Measurements from ENCODE around the gene PANK4. TPM values are rescaled to one million over a fixed set of nuclear protein-coding genes. Genes with fewer than 3 reads are reported as not detected.

The PANK4 gene
- total and polyA plus RNA-seq, 4 donors = 6.2 to 26.8 (median 12.6) TPM

DNA sequence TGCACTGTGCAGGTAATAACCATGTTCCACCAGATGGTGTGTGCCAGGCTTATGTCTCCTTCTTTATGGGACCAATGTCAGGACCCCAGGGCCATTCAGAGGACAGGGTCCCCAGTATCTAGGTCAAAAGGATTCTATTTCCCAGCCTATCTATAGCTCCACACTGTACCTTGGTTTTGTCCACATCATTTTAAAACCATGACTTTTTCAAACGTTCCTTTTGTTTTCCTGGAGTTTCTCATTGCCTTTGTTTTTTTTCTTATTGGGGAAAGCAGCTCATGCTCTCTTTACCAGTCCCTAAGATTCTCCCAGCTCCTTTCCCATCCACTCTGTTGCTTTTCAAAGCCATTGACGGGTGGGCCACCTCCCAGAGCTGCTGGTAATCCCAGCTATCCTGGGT is 37.7 kb downstream of the PANK4 start:
- WGBS = 89% methylated on average over 2 of the region's 2 CpGs
- no peak for DNase-seq (ENCODE audit: low spot score)
- Histone ChIP-seq H3K4me1 (ENCODE audit: control insufficient read depth in 4 of 4, insufficient read depth in 4 of 4, low read length in 3 of 4) (peaks cover 0 to under 1% (median under 1%) of the 10 kb centered on the region in 4 donors), H3K27me3 (ENCODE audit: control insufficient read depth in 4 of 4, insufficient read depth in 4 of 4, low read length in 3 of 4) (no peaks in the 10 kb centered on the region), H3K9ac (ENCODE audit: low read depth in 1 of 2, low read length in 2 of 2) (no peak overlapping the region), H3K9me3 (ENCODE audit: control insufficient read depth in 4 of 4, low read length in 3 of 4) (peaks cover 0 to 9% (median 1%) of the 10 kb centered on the region in 4 donors), H3K36me3 (ENCODE audit: control insufficient read depth in 4 of 4, insufficient read depth in 3 of 4, low read depth in 1 of 4, low read length in 3 of 4) (no peaks in the 10 kb centered on the region), H3K27ac (ENCODE audit: low read depth in 1 of 2, low read length in 2 of 2) (no peak overlapping the region), H3K4me3 (ENCODE audit: low read depth in 1 of 3, low read length in 3 of 3) (no peak overlapping the region)
- no peak for TF ChIP-seq FOXA2 (IDR thresholded peaks at IDR 0.05)
- no peak for TF ChIP-seq FOXA1 (IDR thresholded peaks at IDR 0.05)
- TF ChIP-seq, protein P1, sequence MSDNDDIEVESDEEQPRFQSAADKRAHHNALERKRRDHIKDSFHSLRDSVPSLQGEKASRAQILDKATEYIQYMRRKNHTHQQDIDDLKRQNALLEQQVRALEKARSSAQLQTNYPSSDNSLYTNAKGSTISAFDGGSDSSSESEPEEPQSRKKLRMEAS (IDR thresholded peaks at IDR 0.05) = no peak
- TF ChIP-seq TAF1 (conservative IDR thresholded peaks at IDR 0.05) = no peak
- no peak for TF ChIP-seq YY1 (IDR thresholded peaks at IDR 0.05)
- TF ChIP-seq RXRA (IDR thresholded peaks at IDR 0.05) = no peak
- TF ChIP-seq, protein P2, sequence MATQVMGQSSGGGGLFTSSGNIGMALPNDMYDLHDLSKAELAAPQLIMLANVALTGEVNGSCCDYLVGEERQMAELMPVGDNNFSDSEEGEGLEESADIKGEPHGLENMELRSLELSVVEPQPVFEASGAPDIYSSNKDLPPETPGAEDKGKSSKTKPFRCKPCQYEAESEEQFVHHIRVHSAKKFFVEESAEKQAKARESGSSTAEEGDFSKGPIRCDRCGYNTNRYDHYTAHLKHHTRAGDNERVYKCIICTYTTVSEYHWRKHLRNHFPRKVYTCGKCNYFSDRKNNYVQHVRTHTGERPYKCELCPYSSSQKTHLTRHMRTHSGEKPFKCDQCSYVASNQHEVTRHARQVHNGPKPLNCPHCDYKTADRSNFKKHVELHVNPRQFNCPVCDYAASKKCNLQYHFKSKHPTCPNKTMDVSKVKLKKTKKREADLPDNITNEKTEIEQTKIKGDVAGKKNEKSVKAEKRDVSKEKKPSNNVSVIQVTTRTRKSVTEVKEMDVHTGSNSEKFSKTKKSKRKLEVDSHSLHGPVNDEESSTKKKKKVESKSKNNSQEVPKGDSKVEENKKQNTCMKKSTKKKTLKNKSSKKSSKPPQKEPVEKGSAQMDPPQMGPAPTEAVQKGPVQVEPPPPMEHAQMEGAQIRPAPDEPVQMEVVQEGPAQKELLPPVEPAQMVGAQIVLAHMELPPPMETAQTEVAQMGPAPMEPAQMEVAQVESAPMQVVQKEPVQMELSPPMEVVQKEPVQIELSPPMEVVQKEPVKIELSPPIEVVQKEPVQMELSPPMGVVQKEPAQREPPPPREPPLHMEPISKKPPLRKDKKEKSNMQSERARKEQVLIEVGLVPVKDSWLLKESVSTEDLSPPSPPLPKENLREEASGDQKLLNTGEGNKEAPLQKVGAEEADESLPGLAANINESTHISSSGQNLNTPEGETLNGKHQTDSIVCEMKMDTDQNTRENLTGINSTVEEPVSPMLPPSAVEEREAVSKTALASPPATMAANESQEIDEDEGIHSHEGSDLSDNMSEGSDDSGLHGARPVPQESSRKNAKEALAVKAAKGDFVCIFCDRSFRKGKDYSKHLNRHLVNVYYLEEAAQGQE (IDR thresholded peaks at IDR 0.05) = no peak
- no peak for TF ChIP-seq HNF4A (conservative IDR thresholded peaks at IDR 0.05)
- TF ChIP-seq NR2F2 (IDR thresholded peaks at IDR 0.05) = no peak
- TF ChIP-seq, protein P3, sequence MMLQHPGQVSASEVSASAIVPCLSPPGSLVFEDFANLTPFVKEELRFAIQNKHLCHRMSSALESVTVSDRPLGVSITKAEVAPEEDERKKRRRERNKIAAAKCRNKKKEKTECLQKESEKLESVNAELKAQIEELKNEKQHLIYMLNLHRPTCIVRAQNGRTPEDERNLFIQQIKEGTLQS (IDR thresholded peaks at IDR 0.05) = no peak
- no peak for TF ChIP-seq EGR1 (IDR thresholded peaks at IDR 0.05; ENCODE audit: low read depth in 2 of 2)
- TF ChIP-seq HNF4G (IDR thresholded peaks at IDR 0.05) = no peak
- no peak for TF ChIP-seq JUND (IDR thresholded peaks at IDR 0.05)
- no peak for TF ChIP-seq GABPA (IDR thresholded peaks at IDR 0.05 in 1 of 2, conservative IDR thresholded peaks at IDR 0.05 in 1 of 2)
- TF ChIP-seq, protein P4, sequence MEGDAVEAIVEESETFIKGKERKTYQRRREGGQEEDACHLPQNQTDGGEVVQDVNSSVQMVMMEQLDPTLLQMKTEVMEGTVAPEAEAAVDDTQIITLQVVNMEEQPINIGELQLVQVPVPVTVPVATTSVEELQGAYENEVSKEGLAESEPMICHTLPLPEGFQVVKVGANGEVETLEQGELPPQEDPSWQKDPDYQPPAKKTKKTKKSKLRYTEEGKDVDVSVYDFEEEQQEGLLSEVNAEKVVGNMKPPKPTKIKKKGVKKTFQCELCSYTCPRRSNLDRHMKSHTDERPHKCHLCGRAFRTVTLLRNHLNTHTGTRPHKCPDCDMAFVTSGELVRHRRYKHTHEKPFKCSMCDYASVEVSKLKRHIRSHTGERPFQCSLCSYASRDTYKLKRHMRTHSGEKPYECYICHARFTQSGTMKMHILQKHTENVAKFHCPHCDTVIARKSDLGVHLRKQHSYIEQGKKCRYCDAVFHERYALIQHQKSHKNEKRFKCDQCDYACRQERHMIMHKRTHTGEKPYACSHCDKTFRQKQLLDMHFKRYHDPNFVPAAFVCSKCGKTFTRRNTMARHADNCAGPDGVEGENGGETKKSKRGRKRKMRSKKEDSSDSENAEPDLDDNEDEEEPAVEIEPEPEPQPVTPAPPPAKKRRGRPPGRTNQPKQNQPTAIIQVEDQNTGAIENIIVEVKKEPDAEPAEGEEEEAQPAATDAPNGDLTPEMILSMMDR (IDR thresholded peaks at IDR 0.05; ENCODE audit: low read depth, low read length, missing input control) = no peak
- no peak for TF ChIP-seq RAD21 (IDR thresholded peaks at IDR 0.05)
- TF ChIP-seq SP1 (IDR thresholded peaks at IDR 0.05) = no peak
- TF ChIP-seq, protein P5, sequence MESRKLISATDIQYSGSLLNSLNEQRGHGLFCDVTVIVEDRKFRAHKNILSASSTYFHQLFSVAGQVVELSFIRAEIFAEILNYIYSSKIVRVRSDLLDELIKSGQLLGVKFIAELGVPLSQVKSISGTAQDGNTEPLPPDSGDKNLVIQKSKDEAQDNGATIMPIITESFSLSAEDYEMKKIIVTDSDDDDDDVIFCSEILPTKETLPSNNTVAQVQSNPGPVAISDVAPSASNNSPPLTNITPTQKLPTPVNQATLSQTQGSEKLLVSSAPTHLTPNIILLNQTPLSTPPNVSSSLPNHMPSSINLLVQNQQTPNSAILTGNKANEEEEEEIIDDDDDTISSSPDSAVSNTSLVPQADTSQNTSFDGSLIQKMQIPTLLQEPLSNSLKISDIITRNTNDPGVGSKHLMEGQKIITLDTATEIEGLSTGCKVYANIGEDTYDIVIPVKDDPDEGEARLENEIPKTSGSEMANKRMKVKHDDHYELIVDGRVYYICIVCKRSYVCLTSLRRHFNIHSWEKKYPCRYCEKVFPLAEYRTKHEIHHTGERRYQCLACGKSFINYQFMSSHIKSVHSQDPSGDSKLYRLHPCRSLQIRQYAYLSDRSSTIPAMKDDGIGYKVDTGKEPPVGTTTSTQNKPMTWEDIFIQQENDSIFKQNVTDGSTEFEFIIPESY (IDR thresholded peaks at IDR 0.05) = no peak

Data from liver (tissue), 9 donors.